22Rv1 (cell line): ENCODE measurements around the gene ECM2.

Source experiments
- H3K27ac ChIP-seq: fragments of 450-650 bp; 2 replicates; pipeline ENCODE4 v1.5.1; 2017
- CTCF ChIP-seq: fragments of 450-650 bp; IDR thresholded peaks from 2 replicates; pipeline ENCODE4 v1.5.1; 2017; ENCODE audit warnings: mild to moderate bottlenecking
- ZFX ChIP-seq: fragments of 450-650 bp; IDR thresholded peaks from 2 replicates; pipeline ENCODE4 v1.6.1; 2017; ENCODE audit warnings: antibody characterized with exemption, borderline replicate concordance

The ECM2 gene

GRCh38 chr9:92527291-92527828 lies 8.4 kb downstream of the ECM2 start:
- H3K27ac ChIP-seq = no peak overlapping the region
- TF ChIP-seq ZFX = no peak
- no peak for TF ChIP-seq CTCF

DNA sequence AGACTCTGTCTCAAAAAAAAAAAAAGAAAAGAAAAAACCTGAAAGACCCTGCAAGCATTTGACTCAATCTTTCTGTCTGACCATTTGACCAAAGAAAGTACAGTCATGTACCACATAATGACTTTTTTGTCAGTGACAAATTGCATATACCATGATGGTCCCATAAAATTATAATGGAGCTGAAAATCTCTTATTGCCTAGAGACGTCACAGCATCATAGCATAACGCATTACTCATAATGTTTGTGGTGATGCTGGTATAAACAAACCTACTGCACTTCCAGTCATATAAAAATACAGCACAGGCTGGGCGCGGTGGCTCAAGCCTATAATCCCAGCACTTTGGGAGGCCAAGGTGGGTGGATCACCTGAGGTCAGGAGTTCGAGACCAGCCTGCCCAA lies 10.5 kb downstream of the ECM2 start:
- no peak overlapping the region for H3K27ac ChIP-seq
- TF ChIP-seq ZFX (no peak), CTCF (no peak)

GRCh38 chr9:92524881-92525280 lies 10.9 kb downstream of the ECM2 start:
- no peak overlapping the region for H3K27ac ChIP-seq
- no peak for TF ChIP-seq CTCF
- no peak for TF ChIP-seq ZFX

DNA sequence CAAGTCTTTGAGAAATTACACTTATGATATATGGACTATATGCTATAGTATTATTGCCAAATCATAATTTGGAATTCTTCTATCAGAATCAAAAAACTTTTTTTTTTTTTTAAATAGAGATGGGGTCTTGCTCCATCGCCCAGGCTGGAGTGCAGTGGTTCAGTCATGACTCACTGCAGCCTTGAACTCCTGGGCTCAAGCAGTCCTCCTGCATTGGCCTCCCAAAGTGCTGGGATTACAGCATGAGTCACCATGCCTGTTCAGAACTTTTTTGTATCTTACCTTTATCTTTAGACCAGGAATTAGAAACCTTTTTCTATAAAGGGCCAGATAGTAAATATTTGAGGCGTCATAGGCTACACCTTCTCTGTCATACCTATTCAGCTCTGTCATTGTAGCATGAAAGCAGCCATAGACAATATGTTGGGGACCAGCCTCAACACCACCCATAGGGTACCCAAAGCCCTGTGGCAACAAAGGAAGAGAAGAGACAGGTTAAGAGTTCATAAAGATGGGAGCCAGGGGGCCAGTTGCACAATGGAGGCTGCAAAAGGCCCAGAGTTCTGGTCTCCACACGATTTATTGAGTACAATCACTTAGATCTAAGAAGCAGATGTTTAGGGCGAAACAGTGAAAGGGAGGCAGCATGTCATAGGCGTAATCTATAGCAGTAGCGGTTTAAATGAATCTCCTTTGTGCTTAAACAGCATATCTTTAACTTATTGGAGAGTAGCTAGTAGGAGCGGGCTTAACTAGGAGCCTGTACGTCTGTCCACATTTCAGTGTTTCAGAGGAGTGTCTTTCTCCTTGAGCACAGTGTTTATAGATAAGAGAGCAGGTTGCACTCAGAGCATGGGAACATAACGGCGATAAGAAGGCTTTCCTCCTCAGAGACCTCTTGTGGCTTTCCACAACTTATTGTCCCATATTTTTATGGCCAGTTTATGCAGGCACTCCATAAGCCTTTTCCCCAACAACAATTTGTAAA lies 12.5 kb downstream of the ECM2 start:
- TF ChIP-seq CTCF (no peak), ZFX (no peak)
- H3K27ac ChIP-seq = no peak overlapping the region

GRCh38 chr9:92520837-92521236 lies 15.0 kb downstream of the ECM2 start:
- TF ChIP-seq CTCF = no peak
- TF ChIP-seq ZFX = no peak
- no peak overlapping the region for H3K27ac ChIP-seq

- no peak overlapping the region for H3K27ac ChIP-seq
- TF ChIP-seq CTCF = no peak
- no peak for TF ChIP-seq ZFX
Observed at GRCh38 chr9:92518199-92518598, 17.6 kb downstream of the ECM2 start.

DNA sequence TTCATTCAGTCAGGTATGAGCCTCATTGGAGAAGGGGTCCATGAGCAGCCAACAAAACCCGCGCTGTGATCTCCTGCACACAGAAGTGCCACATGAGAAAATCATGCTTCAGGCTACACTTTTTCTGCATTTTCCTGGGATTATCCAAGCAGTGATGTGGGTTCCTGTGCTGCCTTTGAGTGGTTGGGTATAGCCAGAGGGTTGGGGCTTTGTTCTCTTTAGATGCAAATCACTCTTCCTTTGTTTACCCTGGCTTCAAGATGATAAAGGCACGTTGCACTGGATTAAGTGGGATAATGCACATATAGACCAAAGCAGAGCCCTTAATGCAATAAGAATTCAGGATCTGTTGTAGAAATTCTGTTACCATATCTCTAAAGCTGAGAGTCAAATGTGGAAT lies 18.7 kb downstream of the ECM2 start:
- no peak overlapping the region for H3K27ac ChIP-seq
- no peak for TF ChIP-seq ZFX
